GM12878 (cell line): ENCODE data around the gene XRCC4. TPM values are rescaled to one million over a fixed set of nuclear protein-coding genes. Genes with fewer than 3 reads are reported as not detected.

Experiments
- ATAC-seq: fragments of 200-7000 bp; cut with Tn5 transposase; 3 replicates; pipeline ENCODE4 v1.9.1; 2020; ENCODE audit warnings: mild to moderate bottlenecking, moderate library complexity
- BruUV-seq: library from RNA; stranded (reverse); fragments of 400-500 nt; replicated peaks from 2 replicates; lab custom pipeline; 2021; lab: Mats Ljungman, UMichigan
- CTCF ChIA-PET: fragments of 300-600 bp; sonication (Branson Sonifier 250); formaldehyde crosslinking; extraction: SDS; loops from one replicate; lab custom pipeline; 2021; ENCODE audit warnings: inconsistent platforms; lab: Yijun Ruan, JAX
- POLR2A ChIA-PET: fragments of 350-600 bp; formaldehyde crosslinking; extraction: SDS; loops from one replicate; lab custom pipeline; 2021; ENCODE audit warnings: inconsistent platforms; lab: Charles Lee
- RAD21 ChIA-PET: fragments of 300-600 bp; sonication (Branson Sonifier 250); formaldehyde crosslinking; loops from one replicate; lab custom pipeline; 2023; ENCODE audit warnings: antibody characterized with exemption; ENCODE audit not compliant: unreplicated experiment; lab: Charles Lee
- SMC1A ChIA-PET: fragments of 300-600 bp; sonication (Branson Sonifier 250); formaldehyde crosslinking; loops from one replicate; lab custom pipeline; 2023; ENCODE audit not compliant: unreplicated experiment, uncharacterized antibody; lab: Charles Lee
- DNase-seq: peaks from one replicate; pipeline ENCODE4 v3.0.0-alpha.2; 2011; ENCODE audit warnings: low read depth, low spot score
- FAIRE-seq: peaks from 3 replicates; lab custom pipeline; 2011; peaks lifted over from hg19 to GRCh38; lab: Jason Lieb, UNC
- H2AFZ ChIP-seq: 2 replicates; pipeline ENCODE4 v1.6.0; 2011; ENCODE audit warnings: low read depth, low read length, control low read depth; ENCODE audit not compliant: control insufficient read depth
- H3K27ac ChIP-seq: 2 replicates; pipeline ENCODE4 v1.5.1; 2011; ENCODE audit warnings: control low read depth; ENCODE audit not compliant: control insufficient read depth, insufficient read depth
- H3K27me3 ChIP-seq, 2 experiments: replicated peaks in 1 of 2; 2 replicates each; pipeline versions ENCODE4 v1.6.0 to v1.6.1; 2011; ENCODE audit warnings: low read length in 1 of 2; ENCODE audit not compliant: control insufficient read depth in 2 of 2, insufficient read depth in 2 of 2
- H3K36me3 ChIP-seq, 2 experiments: 2 replicates each; pipeline ENCODE4 v1.5.1; 2011; ENCODE audit warnings: low read length in 1 of 2; ENCODE audit not compliant: control insufficient read depth in 2 of 2, insufficient read depth in 2 of 2
- H3K4me1 ChIP-seq: 2 replicates; pipeline ENCODE4 v1.6.1; 2011; ENCODE audit warnings: mild to moderate bottlenecking, low read length, moderate library complexity, mixed read lengths; ENCODE audit not compliant: control insufficient read depth, insufficient read depth
- H3K4me2 ChIP-seq: 2 replicates; pipeline ENCODE4 v1.6.0; 2011; ENCODE audit warnings: control low read depth; ENCODE audit not compliant: control insufficient read depth, insufficient read depth
- H3K4me3 ChIP-seq: fragments of 200-600 bp; sonication (generic); 2 replicates; pipeline ENCODE4 v1.5.1; 2016
- H3K79me2 ChIP-seq: 2 replicates; pipeline ENCODE4 v1.6.0; 2011; ENCODE audit warnings: low read length; ENCODE audit not compliant: control insufficient read depth, insufficient read depth
- H3K9ac ChIP-seq: 2 replicates; pipeline ENCODE4 v1.8.0; 2011; ENCODE audit warnings: low read length, control low read depth, mixed read lengths; ENCODE audit not compliant: control insufficient read depth, insufficient read depth
- H3K9me3 ChIP-seq: replicated peaks from 3 replicates; pipeline ENCODE4 v1.5.1; 2011; ENCODE audit warnings: mild to moderate bottlenecking, low read length; ENCODE audit not compliant: control insufficient read depth, insufficient read depth
- H4K20me1 ChIP-seq: 2 replicates; pipeline ENCODE4 v1.6.0; 2011; ENCODE audit not compliant: control insufficient read depth, insufficient read depth
- BMI1 ChIP-seq: fragments of 450-650 bp; IDR thresholded peaks from 2 replicates; pipeline ENCODE4 v1.6.1; 2016; ENCODE audit warnings: mild to moderate bottlenecking, moderate library complexity, borderline replicate concordance
- CBX5 ChIP-seq: sonication (generic); IDR thresholded peaks from 2 replicates; pipeline ENCODE4 v1.6.1; 2016; ENCODE audit warnings: low read depth, moderate library complexity, mild to moderate bottlenecking, inconsistent platforms
- CHD2 ChIP-seq: IDR thresholded peaks from 2 replicates; pipeline ENCODE4 v1.6.1; 2011; ENCODE audit warnings: low read depth, low read length, improper control_type of control experiment, borderline replicate concordance
- E2F8 ChIP-seq: fragments of 450-650 bp; IDR thresholded peaks from 2 replicates; pipeline ENCODE4 v1.6.1; 2018; ENCODE audit warnings: mild to moderate bottlenecking, low read depth, moderate library complexity; ENCODE audit not compliant: partially characterized antibody
- EGR1 ChIP-seq, 2 experiments: IDR thresholded peaks; 1 replicate in 1 of 2; 2 replicates in 1 of 2; pipeline ENCODE4 v1.6.1; 2011 to 2012; ENCODE audit warnings: low read depth in 2 of 2, low read length in 2 of 2, borderline replicate concordance in 1 of 2, mild to moderate bottlenecking in 1 of 2, moderate library complexity in 1 of 2
- FOS ChIP-seq: IDR thresholded peaks from 3 replicates; pipeline ENCODE4 v1.6.1; 2011; ENCODE audit warnings: borderline replicate concordance; ENCODE audit not compliant: insufficient read length; ENCODE audit errors: extremely low read depth
- GABPA ChIP-seq: IDR thresholded peaks from 2 replicates; pipeline ENCODE4 v1.6.1; 2014; ENCODE audit warnings: antibody characterized with exemption, low read depth, mild to moderate bottlenecking, inconsistent platforms
- JUNB ChIP-seq: IDR thresholded peaks from 2 replicates; pipeline ENCODE4 v1.6.1; 2016; ENCODE audit warnings: antibody characterized with exemption, mild to moderate bottlenecking
- PBX3 ChIP-seq: IDR thresholded peaks from 2 replicates; pipeline ENCODE4 v1.6.1; 2011; ENCODE audit warnings: mild to moderate bottlenecking, low read depth, low read length, moderate library complexity; ENCODE audit not compliant: insufficient replicate concordance
- RAD51 ChIP-seq: fragments of 450-650 bp; IDR thresholded peaks from 2 replicates; pipeline ENCODE4 v1.6.1; 2016; ENCODE audit warnings: moderate library complexity, mild to moderate bottlenecking, inconsistent platforms
- RELA ChIP-seq: fragments of 450-650 bp; IDR thresholded peaks from 2 replicates; pipeline ENCODE4 v1.8.0; 2014; ENCODE audit warnings: borderline replicate concordance; ENCODE audit not compliant: partially characterized antibody
- RFX5 ChIP-seq: IDR thresholded peaks from 2 replicates; pipeline ENCODE4 v1.6.1; 2011; ENCODE audit warnings: low read depth, low read length, improper control_type of control experiment
- SIX5 ChIP-seq: IDR thresholded peaks from 2 replicates; pipeline ENCODE4 v1.6.1; 2011; ENCODE audit warnings: mild to moderate bottlenecking, low read depth, low read length, moderate library complexity; ENCODE audit not compliant: severe bottlenecking
- TAF1 ChIP-seq: IDR thresholded peaks from 2 replicates; pipeline ENCODE4 v1.6.1; 2011; ENCODE audit warnings: mild to moderate bottlenecking, low read depth, low read length, borderline replicate concordance
- ZNF274 ChIP-seq: IDR thresholded peaks from one replicate; pipeline ENCODE4 v1.8.0; 2011; ENCODE audit not compliant: insufficient read length, insufficient read depth
- ZNF384 ChIP-seq: IDR thresholded peaks from 2 replicates; pipeline ENCODE4 v1.6.1; 2012; ENCODE audit warnings: low read depth, mild to moderate bottlenecking, low read length, improper control_type of control experiment, borderline replicate concordance
- ZNF622 ChIP-seq: fragments of 450-650 bp; IDR thresholded peaks from 2 replicates; pipeline ENCODE4 v1.6.1; 2017; ENCODE audit warnings: mild to moderate bottlenecking, inconsistent platforms
- in situ Hi-C: fragments of 300-500 bp; cut with MboI; formaldehyde crosslinking; loops from 9 replicates; pipeline ENCODE4 v1.14.3; 2018; ENCODE audit warnings: mixed read lengths
- intact Hi-C: fragments of 100-400 bp; cut with micrococcal nuclease; formaldehyde crosslinking; loops from one replicate; pipeline ENCODE4 v1.14.2; 2022; ENCODE audit not compliant: unreplicated experiment
- polyA plus RNA-seq, 11 experiments: library from polyadenylated mRNA; depleted of rRNA in 4 of 11; unstranded in 6 of 11; stranded (reverse) in 5 of 11; fragments of >200 nt; fragmentation: Nextera tagmentation in 4 of 11; fragmentation: Illumina TruSeq in 1 of 11; extraction: Ambion mirVana in 4 of 11; extraction: Trizol in 1 of 11; gene quantifications; 1 replicate in 1 of 11; 2 replicates in 10 of 11; pipeline versions ENCODE4 v1.2.1 to v1.2.3, GENCODE V29; 2011 to 2016; ENCODE audit warnings: inconsistent platforms in 2 of 11, missing spikeins in 2 of 11, low read depth in 1 of 11
- total RNA-seq, 4 experiments: library from RNA; depleted of rRNA in 3 of 4; stranded (reverse); fragments of >200 nt in 3 of 4; fragmentation: Illumina TruSeq in 1 of 4; extraction: Trizol in 1 of 4; gene quantifications; 2 replicates each; pipeline versions ENCODE4 v1.2.1 to v1.2.3, GENCODE V29; 2013 to 2021

XRCC4 gene
- total and polyA plus RNA-seq, 10 of the 15 experiments (the other 5 are each of a cell fraction or from before 2014, with no cell fraction given): 12.1 to 53.6 (median 25.8) TPM

- DNase-seq: no peak
- H3K4me1 ChIP-seq: peaks cover 12% of the 10 kb centered on the region; the same call in 1 of the 2 replicates
- intact Hi-C loops (no loop called here), in situ Hi-C loops (no loop called here)
- peaks cover 8% of the 10 kb centered on the region for H3K79me2 ChIP-seq
- POLR2A ChIA-PET: no interaction called here
- TF ChIP-seq ZNF274 (no peak), PBX3 (no peak), EGR1 (IDR thresholded peaks at IDR 0.05; ENCODE audit: borderline replicate concordance in 1 of 2, low read depth in 2 of 2, low read length in 2 of 2) (no peak), JUNB (no peak), CBX5 (no peak), SIX5 (no peak), GABPA (no peak), RELA (no peak), CHD2 (no peak), E2F8 (no peak), RFX5 (no peak), RAD51 (no peak), FOS (no peak), TAF1 (no peak), ZNF384 (no peak), BMI1 (no peak), ZNF622 (no peak)
- SMC1A ChIA-PET: interaction anchor here (0.8 to 3.2 kb wide), 6 partner anchors 10 to 319 kb away, joined by 3 to 7 read pairs (median 4); no protein-coding TSS in a partner anchor
- no peak overlapping the region; the same call in 1 of the 2 replicates for H3K27ac ChIP-seq
- H3K27me3 ChIP-seq: no peaks in the 10 kb centered on the region
- ATAC-seq: peak; percentile 29
- FAIRE-seq: no peak
- H2AFZ ChIP-seq: no peak overlapping the region
- H4K20me1 ChIP-seq: no peaks in the 10 kb centered on the region
- no TSS peak for BruUV-seq
- no peaks in the 10 kb centered on the region; the same call in 2 of the 3 replicates for H3K9me3 ChIP-seq
- no peak overlapping the region for H3K4me2 ChIP-seq
- RAD21 ChIA-PET: interaction anchor here (0.8 to 1.7 kb wide), 2 partner anchors 19 to 352 kb away, joined by 3 to 4 read pairs; partner anchors contain the start of genes TMEM167A and XRCC4
- H3K36me3 ChIP-seq: peaks cover 0 to 19% of the 10 kb centered on the region in 2 experiments; a peak in 3 of 4 replicates
- no peak overlapping the region for H3K4me3 ChIP-seq
- CTCF ChIA-PET: no interaction called here
- no peak overlapping the region for H3K9ac ChIP-seq
These were observed 18.6 kb upstream of the XRCC4 start for GRCh38 chr5:83058726-83059125.
